Measurements from ENCODE around the gene RUNX1. TPM values are rescaled to one million over a fixed set of nuclear protein-coding genes. Genes with fewer than 3 reads are reported as not detected.

RUNX1 gene
- total and polyA plus RNA-seq, 4 donors: 23.3 to 100 (median 33.4) TPM

GRCh38 chr21:35007348-35007747, 41.8 kb downstream of the RUNX1 start:
- 53 to 73% methylated on average over 4 of the region's 4 CpGs for WGBS, 2 donors
- Histone ChIP-seq H3K9me3 (ENCODE audit: control insufficient read depth in 4 of 4, insufficient read depth in 3 of 4, low read length in 3 of 4) (no peaks in the 10 kb centered on the region), H3K4me1 (ENCODE audit: control insufficient read depth in 5 of 5, insufficient read depth in 5 of 5, low read length in 5 of 5) (peaks cover 0 to 12% (median 3%) of the 10 kb centered on the region in 5 donors), H3K4me3 (no peak overlapping the region), H3K36me3 (ENCODE audit: control insufficient read depth in 4 of 4, insufficient read depth in 4 of 4, low read length in 4 of 4) (no peaks in the 10 kb centered on the region), H3K27ac (ENCODE audit: low read depth in 1 of 2, low read length in 1 of 2) (no peak overlapping the region), H3K9ac (ENCODE audit: insufficient read depth in 1 of 2, low read length in 2 of 2) (no peak overlapping the region), H3K27me3 (ENCODE audit: control insufficient read depth in 3 of 3, insufficient read depth in 3 of 3, low read length in 2 of 3) (no peaks in the 10 kb centered on the region)
- DNase-seq: no peak
- TF ChIP-seq, protein P1, sequence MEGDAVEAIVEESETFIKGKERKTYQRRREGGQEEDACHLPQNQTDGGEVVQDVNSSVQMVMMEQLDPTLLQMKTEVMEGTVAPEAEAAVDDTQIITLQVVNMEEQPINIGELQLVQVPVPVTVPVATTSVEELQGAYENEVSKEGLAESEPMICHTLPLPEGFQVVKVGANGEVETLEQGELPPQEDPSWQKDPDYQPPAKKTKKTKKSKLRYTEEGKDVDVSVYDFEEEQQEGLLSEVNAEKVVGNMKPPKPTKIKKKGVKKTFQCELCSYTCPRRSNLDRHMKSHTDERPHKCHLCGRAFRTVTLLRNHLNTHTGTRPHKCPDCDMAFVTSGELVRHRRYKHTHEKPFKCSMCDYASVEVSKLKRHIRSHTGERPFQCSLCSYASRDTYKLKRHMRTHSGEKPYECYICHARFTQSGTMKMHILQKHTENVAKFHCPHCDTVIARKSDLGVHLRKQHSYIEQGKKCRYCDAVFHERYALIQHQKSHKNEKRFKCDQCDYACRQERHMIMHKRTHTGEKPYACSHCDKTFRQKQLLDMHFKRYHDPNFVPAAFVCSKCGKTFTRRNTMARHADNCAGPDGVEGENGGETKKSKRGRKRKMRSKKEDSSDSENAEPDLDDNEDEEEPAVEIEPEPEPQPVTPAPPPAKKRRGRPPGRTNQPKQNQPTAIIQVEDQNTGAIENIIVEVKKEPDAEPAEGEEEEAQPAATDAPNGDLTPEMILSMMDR (IDR thresholded peaks at IDR 0.05; ENCODE audit: control extremely low read depth, extremely low read depth): no peak
- ATAC-seq (ENCODE audit: insufficient read depth, low FRiP score): no peak

GRCh38 chr21:35006771-35007170, 42.3 kb downstream of the RUNX1 start:
- no peaks in the 10 kb centered on the region for H3K36me3 ChIP-seq (ENCODE audit: control insufficient read depth in 4 of 4, insufficient read depth in 4 of 4, low read length in 4 of 4)
- H3K9me3 ChIP-seq (ENCODE audit: control insufficient read depth in 4 of 4, insufficient read depth in 3 of 4, low read length in 3 of 4): no peaks in the 10 kb centered on the region
- ATAC-seq (ENCODE audit: insufficient read depth, low FRiP score): no peak
- H3K9ac ChIP-seq (ENCODE audit: insufficient read depth in 1 of 2, low read length in 2 of 2): no peak overlapping the region
- DNase-seq: no peak
- WGBS, 2 donors: 90 to 92% methylated on average over 3 of the region's 3 CpGs
- H3K4me3 ChIP-seq: no peak overlapping the region
- peaks cover 0 to 12% (median 3%) of the 10 kb centered on the region in 5 donors for H3K4me1 ChIP-seq (ENCODE audit: control insufficient read depth in 5 of 5, insufficient read depth in 5 of 5, low read length in 5 of 5)
- TF ChIP-seq, protein P1 (IDR thresholded peaks at IDR 0.05; ENCODE audit: control extremely low read depth, extremely low read depth): no peak
- H3K27ac ChIP-seq (ENCODE audit: low read depth in 1 of 2, low read length in 1 of 2): no peak overlapping the region
- H3K27me3 ChIP-seq (ENCODE audit: control insufficient read depth in 3 of 3, insufficient read depth in 3 of 3, low read length in 2 of 3): no peaks in the 10 kb centered on the region

DNA sequence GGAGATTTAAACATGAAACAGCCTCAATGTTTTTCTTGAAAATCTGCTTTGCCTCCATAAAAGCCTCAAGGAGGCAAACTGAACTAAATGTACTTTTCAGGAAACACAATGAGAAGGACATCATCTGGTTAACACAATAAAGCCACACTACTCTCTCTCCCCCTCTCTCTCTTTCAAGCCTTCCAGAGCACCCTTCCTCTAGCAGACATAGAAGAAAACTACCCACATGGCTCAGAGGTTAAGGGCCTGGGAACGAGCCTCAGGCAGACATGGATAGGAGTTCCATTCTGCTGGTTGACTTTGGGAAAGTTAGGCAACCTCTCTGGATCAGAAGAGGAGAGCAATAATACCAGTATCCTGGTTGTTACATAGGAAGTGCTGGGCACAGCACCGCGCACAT, 42.9 kb downstream of the RUNX1 start:
- WGBS, 2 donors: 91 to 96% methylated on average over 3 of the region's 3 CpGs
- Histone ChIP-seq H3K4me3 (no peak overlapping the region), H3K9me3 (ENCODE audit: control insufficient read depth in 4 of 4, insufficient read depth in 3 of 4, low read length in 3 of 4) (no peaks in the 10 kb centered on the region), H3K27me3 (ENCODE audit: control insufficient read depth in 3 of 3, insufficient read depth in 3 of 3, low read length in 2 of 3) (no peaks in the 10 kb centered on the region), H3K9ac (ENCODE audit: insufficient read depth in 1 of 2, low read length in 2 of 2) (no peak overlapping the region), H3K36me3 (ENCODE audit: control insufficient read depth in 4 of 4, insufficient read depth in 4 of 4, low read length in 4 of 4) (no peaks in the 10 kb centered on the region), H3K27ac (ENCODE audit: low read depth in 1 of 2, low read length in 1 of 2) (no peak overlapping the region), H3K4me1 (ENCODE audit: control insufficient read depth in 5 of 5, insufficient read depth in 5 of 5, low read length in 5 of 5) (peaks cover 0 to 12% (median 3%) of the 10 kb centered on the region in 5 donors)
- ATAC-seq (ENCODE audit: insufficient read depth, low FRiP score) (no peak), DNase-seq (no peak)
- TF ChIP-seq, protein P1 (IDR thresholded peaks at IDR 0.05; ENCODE audit: control extremely low read depth, extremely low read depth): no peak

GRCh38 chr21:35005560-35006224, 43.4 kb downstream of the RUNX1 start:
- ATAC-seq (ENCODE audit: insufficient read depth, low FRiP score) (no peak), DNase-seq (no peak)
- no peak overlapping the region for H3K9ac ChIP-seq (ENCODE audit: insufficient read depth in 1 of 2, low read length in 2 of 2)
- H3K4me3 ChIP-seq: no peak overlapping the region
- TF ChIP-seq, protein P1 (IDR thresholded peaks at IDR 0.05; ENCODE audit: control extremely low read depth, extremely low read depth): no peak
- H3K36me3 ChIP-seq (ENCODE audit: control insufficient read depth in 4 of 4, insufficient read depth in 4 of 4, low read length in 4 of 4): no peaks in the 10 kb centered on the region
- WGBS, 2 donors: 87 to 94% methylated on average over 6 of the region's 6 CpGs
- H3K27ac ChIP-seq (ENCODE audit: low read depth in 1 of 2, low read length in 1 of 2): no peak overlapping the region
- H3K9me3 ChIP-seq (ENCODE audit: control insufficient read depth in 4 of 4, insufficient read depth in 3 of 4, low read length in 3 of 4): no peaks in the 10 kb centered on the region
- H3K27me3 ChIP-seq (ENCODE audit: control insufficient read depth in 3 of 3, insufficient read depth in 3 of 3, low read length in 2 of 3): no peaks in the 10 kb centered on the region
- H3K4me1 ChIP-seq (ENCODE audit: control insufficient read depth in 5 of 5, insufficient read depth in 5 of 5, low read length in 5 of 5): peaks cover 0 to 12% (median 3%) of the 10 kb centered on the region in 5 donors

All from lung (tissue), 12 donors.